NCI-H1930 (cell line): Measurements from ENCODE around the gene TCF7L2.

Experiments used
- DNase-seq, 2 experiments: peaks; one replicate each; lab custom pipeline; 2025; lab: John Stamatoyannopoulos, UW

The TCF7L2 gene

GRCh38 chr10:113045147-113046055 is 95.4 kb downstream of the TCF7L2 start:
- DNase-seq, result no peak

- no peak for DNase-seq
These were observed 97.1 kb downstream of the TCF7L2 start for GRCh38 chr10:113047151-113047550.

- DNase-seq, result no peak
These were observed 97.5 kb downstream of the TCF7L2 start for GRCh38 chr10:113047605-113047962.

GRCh38 chr10:113047963-113048781 is 98.1 kb downstream of the TCF7L2 start:
- DNase-seq, result no peak

- no peak for DNase-seq
These were observed 99.8 kb downstream of the TCF7L2 start for GRCh38 chr10:113049881-113050280.

- DNase-seq, result no peak
These were observed 102.2 kb downstream of the TCF7L2 start for GRCh38 chr10:113052076-113052830.

- no peak for DNase-seq
These were observed 103.0 kb downstream of the TCF7L2 start for GRCh38 chr10:113053091-113053490.

- DNase-seq, result no peak
These were observed 103.8 kb downstream of the TCF7L2 start for GRCh38 chr10:113053881-113054280.

- DNase-seq, result no peak
These were observed 105.4 kb downstream of the TCF7L2 start for GRCh38 chr10:113055458-113055857.

GRCh38 chr10:113056030-113056429 is 106.0 kb downstream of the TCF7L2 start:
- no peak for DNase-seq

GRCh38 chr10:113056441-113057021 is 106.5 kb downstream of the TCF7L2 start:
- DNase-seq, result no peak

- no peak for DNase-seq
These were observed 108.0 kb downstream of the TCF7L2 start for GRCh38 chr10:113057948-113058522.

GRCh38 chr10:113058523-113059370 is 108.7 kb downstream of the TCF7L2 start:
- no peak for DNase-seq

- DNase-seq, result no peak
These were observed 109.3 kb downstream of the TCF7L2 start for GRCh38 chr10:113059371-113059780.

GRCh38 chr10:113060201-113061053 is 110.4 kb downstream of the TCF7L2 start:
- no peak for DNase-seq

- DNase-seq, result no peak
These were observed 111.0 kb downstream of the TCF7L2 start for GRCh38 chr10:113061054-113061430.

GRCh38 chr10:113061557-113061956 is 111.5 kb downstream of the TCF7L2 start:
- DNase-seq, result no peak

GRCh38 chr10:113063043-113063967 is 113.3 kb downstream of the TCF7L2 start:
- no peak for DNase-seq

GRCh38 chr10:113064039-113064438 is 114.0 kb downstream of the TCF7L2 start:
- no peak for DNase-seq
